OCI-LY3 (cell line): Measurements from ENCODE around the gene EFNB2.

ENCODE experiments used
- H2AFZ ChIP-seq: fragments of 200-600, 300-600 bp; shearing (Covaris generic); 2 replicates; pipeline ENCODE4 v1.6.0; 2014; ENCODE audit warnings: antibody characterized with exemption, low read depth, low read length
- H3K27ac ChIP-seq: fragments of 200-600, 300-600 bp; sonication (generic); 2 replicates; pipeline ENCODE4 v1.5.1; 2014; ENCODE audit warnings: mild to moderate bottlenecking, low read length, moderate library complexity, mixed read lengths
- H3K27me3 ChIP-seq: fragments of 200-600, 300-600 bp; sonication (generic); 2 replicates; pipeline ENCODE4 v1.6.1; 2014; ENCODE audit warnings: low read depth, low read length, mixed read lengths
- H3K36me3 ChIP-seq: fragments of 200-600, 300-600 bp; sonication (generic); replicated peaks from 2 replicates; pipeline ENCODE3; 2014; ENCODE audit warnings: low read depth, low read length, mixed read lengths
- H3K4me1 ChIP-seq: fragments of 300-600, 200-600 bp; sonication (generic); 2 replicates; pipeline ENCODE4 v1.6.1; 2014; ENCODE audit warnings: low read length, mixed read lengths
- H3K4me2 ChIP-seq: fragments of 200-600, 300-600 bp; sonication (generic); 2 replicates; pipeline ENCODE4 v1.6.1; 2014; ENCODE audit warnings: low read length, mixed read lengths
- H3K4me3 ChIP-seq: fragments of 300-600, 200-600 bp; sonication (generic); 2 replicates; pipeline ENCODE4 v1.5.1; 2014; ENCODE audit warnings: antibody characterized with exemption, mild to moderate bottlenecking, low read length, moderate library complexity
- H3K79me2 ChIP-seq: fragments of 300-600, 200-600 bp; shearing (Covaris generic); 2 replicates; pipeline ENCODE4 v1.6.1; 2014; ENCODE audit warnings: mild to moderate bottlenecking, low read length, mixed read lengths
- H3K9ac ChIP-seq: fragments of 300-600, 200-600 bp; shearing (Covaris generic); 2 replicates; pipeline ENCODE4 v1.6.0; 2014; ENCODE audit warnings: mild to moderate bottlenecking, low read length, moderate library complexity
- H3K9me3 ChIP-seq: fragments of 200-600, 300-600 bp; shearing (Covaris generic); 2 replicates; pipeline ENCODE4 v1.6.1; 2014; ENCODE audit warnings: low read length, mixed read lengths; ENCODE audit not compliant: insufficient read depth
- H4K20me1 ChIP-seq: fragments of 200-600, 300-600 bp; sonication (generic); 2 replicates; pipeline ENCODE4 v1.6.1; 2016; ENCODE audit warnings: low read length, mixed read lengths; ENCODE audit not compliant: insufficient read depth
- EZH2phosphoT487 ChIP-seq: fragments of 200-600 bp; shearing (Covaris generic); IDR thresholded peaks from 2 replicates; pipeline ENCODE4 v1.6.1; 2018; ENCODE audit warnings: antibody characterized with exemption, mixed run types, low read depth
- TF ChIP-seq, protein P1 (sequence below): fragments of 200-600, 300-600 bp; sonication (generic); IDR thresholded peaks from 2 replicates; pipeline ENCODE4 v1.5.1; 2014; ENCODE audit warnings: antibody characterized with exemption, low read length, low read depth

EFNB2 gene

DNA sequence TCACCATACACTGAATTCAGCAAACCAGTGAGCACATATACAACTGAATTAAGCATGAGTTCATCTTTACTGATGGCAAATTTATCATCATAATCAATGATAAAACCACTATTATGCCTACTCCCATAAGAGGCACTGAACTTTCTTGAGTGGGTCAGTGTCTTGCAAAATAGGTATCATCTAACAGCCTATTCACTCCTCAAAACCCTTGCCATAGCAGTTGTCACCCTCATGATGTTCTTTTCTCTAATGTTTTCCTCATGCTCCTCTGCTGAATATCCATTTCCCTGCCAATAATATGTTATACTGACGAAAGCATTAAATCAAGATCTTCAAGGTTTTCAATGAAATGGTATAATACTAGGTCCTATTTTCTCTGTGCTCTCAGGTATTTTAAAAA is 26.8 kb upstream of the EFNB2 start:
- no peak overlapping the region for H3K9ac ChIP-seq
- no peaks in the 10 kb centered on the region for H3K27me3 ChIP-seq
- H3K4me1 ChIP-seq = peaks cover 52% of the 10 kb centered on the region
- TF ChIP-seq, protein P1, sequence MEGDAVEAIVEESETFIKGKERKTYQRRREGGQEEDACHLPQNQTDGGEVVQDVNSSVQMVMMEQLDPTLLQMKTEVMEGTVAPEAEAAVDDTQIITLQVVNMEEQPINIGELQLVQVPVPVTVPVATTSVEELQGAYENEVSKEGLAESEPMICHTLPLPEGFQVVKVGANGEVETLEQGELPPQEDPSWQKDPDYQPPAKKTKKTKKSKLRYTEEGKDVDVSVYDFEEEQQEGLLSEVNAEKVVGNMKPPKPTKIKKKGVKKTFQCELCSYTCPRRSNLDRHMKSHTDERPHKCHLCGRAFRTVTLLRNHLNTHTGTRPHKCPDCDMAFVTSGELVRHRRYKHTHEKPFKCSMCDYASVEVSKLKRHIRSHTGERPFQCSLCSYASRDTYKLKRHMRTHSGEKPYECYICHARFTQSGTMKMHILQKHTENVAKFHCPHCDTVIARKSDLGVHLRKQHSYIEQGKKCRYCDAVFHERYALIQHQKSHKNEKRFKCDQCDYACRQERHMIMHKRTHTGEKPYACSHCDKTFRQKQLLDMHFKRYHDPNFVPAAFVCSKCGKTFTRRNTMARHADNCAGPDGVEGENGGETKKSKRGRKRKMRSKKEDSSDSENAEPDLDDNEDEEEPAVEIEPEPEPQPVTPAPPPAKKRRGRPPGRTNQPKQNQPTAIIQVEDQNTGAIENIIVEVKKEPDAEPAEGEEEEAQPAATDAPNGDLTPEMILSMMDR = no peak
- TF ChIP-seq EZH2phosphoT487 = no peak
- peak overlapping the region; percentile 52 for H3K4me3 ChIP-seq
- H3K9me3 ChIP-seq = no peaks in the 10 kb centered on the region
- H3K4me2 ChIP-seq = peak overlapping the region; percentile 70
- H3K27ac ChIP-seq = peak overlapping the region; percentile 32
- H2AFZ ChIP-seq = no peak overlapping the region
- H3K79me2 ChIP-seq = peaks cover 100% of the 10 kb centered on the region
- H4K20me1 ChIP-seq = peaks cover 91% of the 10 kb centered on the region
- H3K36me3 ChIP-seq = peaks cover 26% of the 10 kb centered on the region

DNA sequence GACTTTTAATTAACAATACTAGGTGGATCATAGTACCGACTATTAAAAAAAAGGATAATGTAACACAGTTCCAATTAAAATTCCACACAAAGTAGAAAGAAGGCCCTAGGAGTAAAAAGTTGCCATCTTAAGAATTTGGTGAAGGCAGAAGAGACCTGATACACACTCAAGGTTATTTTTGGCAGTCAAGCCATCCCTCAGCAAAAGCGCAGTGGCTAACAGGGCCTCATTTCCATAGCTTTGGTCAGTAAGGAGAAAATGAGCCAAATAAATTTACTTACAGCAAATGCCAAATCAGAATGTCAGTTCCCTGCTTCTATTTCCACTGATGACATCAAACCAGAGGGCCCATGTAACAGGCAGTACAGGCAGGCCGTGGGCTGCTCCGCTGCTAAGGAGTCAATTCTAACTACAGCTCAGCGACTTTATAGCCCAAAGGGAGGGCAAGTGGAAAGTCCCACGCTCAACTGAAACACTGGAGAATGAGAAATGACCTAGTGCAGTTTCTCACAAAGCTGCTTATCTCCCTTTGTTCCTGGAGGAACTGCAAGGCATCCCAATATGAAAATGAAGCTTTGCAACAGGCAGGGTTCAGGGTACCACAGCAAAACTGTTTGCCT is 26.2 kb upstream of the EFNB2 start:
- no peaks in the 10 kb centered on the region for H3K27me3 ChIP-seq
- H3K4me3 ChIP-seq = peak overlapping the region; percentile 52
- H3K27ac ChIP-seq = peak overlapping the region; percentile 32
- no peaks in the 10 kb centered on the region for H3K9me3 ChIP-seq
- H3K4me2 ChIP-seq = peak overlapping the region; percentile 70
- H3K4me1 ChIP-seq = peaks cover 52% of the 10 kb centered on the region
- no peak for TF ChIP-seq EZH2phosphoT487
- TF ChIP-seq, protein P1 = no peak
- peaks cover 87% of the 10 kb centered on the region for H4K20me1 ChIP-seq
- peaks cover 100% of the 10 kb centered on the region for H3K79me2 ChIP-seq
- H3K9ac ChIP-seq = 0 out of 2 replicates have a peak overlapping the region, but pooled peaks have one; percentile 18
- H2AFZ ChIP-seq = no peak overlapping the region
- H3K36me3 ChIP-seq = peaks cover 29% of the 10 kb centered on the region

DNA sequence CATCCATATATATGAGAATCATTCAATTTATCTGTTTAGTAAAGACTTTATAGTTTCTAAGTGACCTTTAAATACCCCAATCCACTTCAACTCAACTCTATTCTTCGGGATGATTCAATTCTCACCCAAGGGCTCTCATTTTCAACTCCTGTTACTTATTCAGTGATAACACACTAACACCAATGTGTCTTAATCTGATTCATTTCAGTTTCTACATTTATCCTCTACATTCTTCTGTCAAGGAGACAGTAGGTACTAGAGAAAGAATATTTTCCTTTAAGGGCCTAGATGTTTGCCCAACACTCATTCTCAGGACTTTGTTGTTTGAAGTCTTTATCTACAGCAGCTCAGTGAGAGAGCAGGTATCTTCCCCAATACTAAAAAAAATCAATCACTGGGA is 25.4 kb upstream of the EFNB2 start:
- peaks cover 100% of the 10 kb centered on the region for H3K79me2 ChIP-seq
- peaks cover 38% of the 10 kb centered on the region for H3K36me3 ChIP-seq
- H3K27ac ChIP-seq = no peak overlapping the region
- peaks cover 47% of the 10 kb centered on the region for H3K4me1 ChIP-seq
- no peak overlapping the region for H2AFZ ChIP-seq
- H3K4me3 ChIP-seq = no peak overlapping the region
- no peaks in the 10 kb centered on the region for H3K27me3 ChIP-seq
- no peak for TF ChIP-seq EZH2phosphoT487
- TF ChIP-seq, protein P1 = no peak
- H3K9me3 ChIP-seq = no peaks in the 10 kb centered on the region
- no peak overlapping the region for H3K9ac ChIP-seq
- H4K20me1 ChIP-seq = peaks cover 86% of the 10 kb centered on the region
- peak overlapping the region; percentile 70 for H3K4me2 ChIP-seq

DNA sequence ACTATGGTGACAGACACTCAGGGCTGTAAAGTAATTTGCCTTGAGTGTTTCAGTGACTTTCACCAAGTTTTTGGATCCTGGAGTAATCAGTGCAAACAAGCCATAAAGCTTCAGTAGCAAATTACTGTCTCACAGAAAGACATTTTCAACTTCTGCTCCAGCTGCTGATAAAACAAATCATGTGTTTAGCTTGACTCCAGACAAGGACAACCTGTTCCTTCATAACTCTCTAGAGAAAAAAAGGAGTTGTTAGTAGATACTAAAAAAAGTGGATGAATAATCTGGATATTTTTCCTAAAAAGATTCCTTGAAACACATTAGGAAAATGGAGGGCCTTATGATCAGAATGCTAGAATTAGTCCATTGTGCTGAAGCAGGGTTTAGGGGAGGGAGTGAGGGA is 23.1 kb upstream of the EFNB2 start:
- TF ChIP-seq, protein P1 = no peak
- TF ChIP-seq EZH2phosphoT487 = no peak
- Histone ChIP-seq H4K20me1 (peaks cover 76% of the 10 kb centered on the region), H3K27me3 (no peaks in the 10 kb centered on the region), H3K79me2 (peaks cover 100% of the 10 kb centered on the region), H2AFZ (no peak overlapping the region), H3K27ac (no peak overlapping the region), H3K4me1 (peaks cover 25% of the 10 kb centered on the region), H3K4me2 (no peak overlapping the region), H3K36me3 (peaks cover 51% of the 10 kb centered on the region), H3K9ac (no peak overlapping the region), H3K4me3 (no peak overlapping the region), H3K9me3 (no peaks in the 10 kb centered on the region)
